ENCODE data around the gene RCOR1.

The RCOR1 gene

GRCh38 chr14:102779574-102780315 is 187.3 kb downstream of the RCOR1 start:
- peak; percentile 23 for DNase-seq

Measured in NCI-H82 (cell line).